SK-N-SH treated with all-trans-retinoic acid at 6 μM for 48 hours (cell line): ENCODE data around the gene MTARC2.

Source experiments
- ARNTL ChIP-seq: fragments of 450-650 bp; formaldehyde crosslinking; IDR thresholded peaks from 2 replicates; pipeline ENCODE4 v1.5.0; 2020; ENCODE audit warnings: low read depth, mild to moderate bottlenecking, moderate library complexity, borderline replicate concordance
- BACH2 ChIP-seq: fragments of 250-450 bp; sonication (Bioruptor Pico); IDR thresholded peaks from 2 replicates; pipeline ENCODE4 v1.9.0; 2021; ENCODE audit warnings: mild to moderate bottlenecking, borderline replicate concordance
- CSDC2 ChIP-seq: fragments of 250-450 bp; sonication (Bioruptor Pico); IDR thresholded peaks from 2 replicates; pipeline ENCODE4 v1.5.0; 2020; ENCODE audit warnings: mild to moderate bottlenecking, moderate library complexity
- ISL1 ChIP-seq: fragments of 250-450 bp; sonication (Bioruptor Pico); IDR thresholded peaks from 2 replicates; pipeline ENCODE4 v2.1.2; 2022; ENCODE audit warnings: mild to moderate bottlenecking, moderate library complexity
- PATZ1 ChIP-seq: fragments of 250-450 bp; sonication (Bioruptor Pico); IDR thresholded peaks from 2 replicates; pipeline ENCODE4 v1.8.0; 2020; ENCODE audit warnings: mild to moderate bottlenecking, moderate library complexity, borderline replicate concordance
- TCF4 ChIP-seq: fragments of 250-450 bp; sonication (Bioruptor Pico); IDR thresholded peaks from 2 replicates; pipeline ENCODE4 v1.8.0; 2021; ENCODE audit warnings: mild to moderate bottlenecking, moderate library complexity, borderline replicate concordance
- TOX ChIP-seq: fragments of 250-450 bp; sonication (Bioruptor Pico); IDR thresholded peaks from 2 replicates; pipeline ENCODE4 v1.8.0; 2021; ENCODE audit warnings: mild to moderate bottlenecking, moderate library complexity, borderline replicate concordance
- ZC3H10 ChIP-seq: fragments of 250-450 bp; sonication (Bioruptor Pico); IDR thresholded peaks from 2 replicates; pipeline ENCODE4 v1.5.1; 2021; ENCODE audit warnings: mild to moderate bottlenecking, moderate library complexity
- ZFP3 ChIP-seq: fragments of 250-450 bp; sonication (Bioruptor Pico); IDR thresholded peaks from 2 replicates; pipeline ENCODE4 v1.5.0; 2020; ENCODE audit warnings: mild to moderate bottlenecking, moderate library complexity
- ZFP30 ChIP-seq: fragments of 450-650 bp; formaldehyde crosslinking; IDR thresholded peaks from 2 replicates; pipeline ENCODE4 v1.5.0; 2022; ENCODE audit warnings: mild to moderate bottlenecking, moderate library complexity
- ZNF70 ChIP-seq: fragments of 450-650 bp; formaldehyde crosslinking; IDR thresholded peaks from 2 replicates; pipeline ENCODE4 v1.5.0; 2020; ENCODE audit warnings: mild to moderate bottlenecking, moderate library complexity
- TF ChIP-seq, protein P1 (sequence below): fragments of 250-450 bp; sonication (Bioruptor Pico); IDR thresholded peaks from 2 replicates; pipeline ENCODE4 v1.5.1; 2020; ENCODE audit warnings: low read depth, mild to moderate bottlenecking, moderate library complexity
- TF ChIP-seq, protein P2 (sequence below): fragments of 250-450 bp; sonication (Bioruptor Pico); IDR thresholded peaks from 2 replicates; pipeline ENCODE4 v1.5.0; 2020; ENCODE audit warnings: mild to moderate bottlenecking, moderate library complexity

- TF ChIP-seq CSDC2 (CRISPR knock-in tag) (no peak), ZFP3 (CRISPR knock-in tag) (no peak), TOX (CRISPR knock-in tag) (no peak), PATZ1 (no peak), ZNF70 (CRISPR knock-in tag) (no peak), ARNTL (CRISPR knock-in tag) (no peak), BACH2 (CRISPR knock-in tag) (no peak), ZC3H10 (no peak), ZFP30 (no peak), TCF4 (CRISPR knock-in tag) (no peak), ISL1 (CRISPR knock-in tag) (no peak)
- TF ChIP-seq, protein P1, sequence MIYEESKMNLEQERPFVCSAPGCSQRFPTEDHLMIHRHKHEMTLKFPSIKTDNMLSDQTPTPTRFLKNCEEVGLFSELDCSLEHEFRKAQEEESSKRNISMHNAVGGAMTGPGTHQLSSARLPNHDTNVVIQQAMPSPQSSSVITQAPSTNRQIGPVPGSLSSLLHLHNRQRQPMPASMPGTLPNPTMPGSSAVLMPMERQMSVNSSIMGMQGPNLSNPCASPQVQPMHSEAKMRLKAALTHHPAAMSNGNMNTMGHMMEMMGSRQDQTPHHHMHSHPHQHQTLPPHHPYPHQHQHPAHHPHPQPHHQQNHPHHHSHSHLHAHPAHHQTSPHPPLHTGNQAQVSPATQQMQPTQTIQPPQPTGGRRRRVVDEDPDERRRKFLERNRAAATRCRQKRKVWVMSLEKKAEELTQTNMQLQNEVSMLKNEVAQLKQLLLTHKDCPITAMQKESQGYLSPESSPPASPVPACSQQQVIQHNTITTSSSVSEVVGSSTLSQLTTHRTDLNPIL, result no peak
- TF ChIP-seq, protein P2, sequence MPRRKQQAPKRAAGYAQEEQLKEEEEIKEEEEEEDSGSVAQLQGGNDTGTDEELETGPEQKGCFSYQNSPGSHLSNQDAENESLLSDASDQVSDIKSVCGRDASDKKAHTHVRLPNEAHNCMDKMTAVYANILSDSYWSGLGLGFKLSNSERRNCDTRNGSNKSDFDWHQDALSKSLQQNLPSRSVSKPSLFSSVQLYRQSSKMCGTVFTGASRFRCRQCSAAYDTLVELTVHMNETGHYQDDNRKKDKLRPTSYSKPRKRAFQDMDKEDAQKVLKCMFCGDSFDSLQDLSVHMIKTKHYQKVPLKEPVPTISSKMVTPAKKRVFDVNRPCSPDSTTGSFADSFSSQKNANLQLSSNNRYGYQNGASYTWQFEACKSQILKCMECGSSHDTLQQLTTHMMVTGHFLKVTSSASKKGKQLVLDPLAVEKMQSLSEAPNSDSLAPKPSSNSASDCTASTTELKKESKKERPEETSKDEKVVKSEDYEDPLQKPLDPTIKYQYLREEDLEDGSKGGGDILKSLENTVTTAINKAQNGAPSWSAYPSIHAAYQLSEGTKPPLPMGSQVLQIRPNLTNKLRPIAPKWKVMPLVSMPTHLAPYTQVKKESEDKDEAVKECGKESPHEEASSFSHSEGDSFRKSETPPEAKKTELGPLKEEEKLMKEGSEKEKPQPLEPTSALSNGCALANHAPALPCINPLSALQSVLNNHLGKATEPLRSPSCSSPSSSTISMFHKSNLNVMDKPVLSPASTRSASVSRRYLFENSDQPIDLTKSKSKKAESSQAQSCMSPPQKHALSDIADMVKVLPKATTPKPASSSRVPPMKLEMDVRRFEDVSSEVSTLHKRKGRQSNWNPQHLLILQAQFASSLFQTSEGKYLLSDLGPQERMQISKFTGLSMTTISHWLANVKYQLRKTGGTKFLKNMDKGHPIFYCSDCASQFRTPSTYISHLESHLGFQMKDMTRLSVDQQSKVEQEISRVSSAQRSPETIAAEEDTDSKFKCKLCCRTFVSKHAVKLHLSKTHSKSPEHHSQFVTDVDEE, result no peak
Observed at GRCh38 chr1:220747437-220748088, 559 bp upstream of the MTARC2 start.
